GM19372 (cell line): ENCODE results near the gene ACOX2.

Source experiments
- ATAC-seq: cut with Tn5 transposase; IDR thresholded peaks from one replicate; pipeline ENCODE4 v1.9.1; 2021; ENCODE audit warnings: mild to moderate bottlenecking, low read depth, moderate library complexity; ENCODE audit not compliant: unreplicated experiment

ACOX2 gene

DNA sequence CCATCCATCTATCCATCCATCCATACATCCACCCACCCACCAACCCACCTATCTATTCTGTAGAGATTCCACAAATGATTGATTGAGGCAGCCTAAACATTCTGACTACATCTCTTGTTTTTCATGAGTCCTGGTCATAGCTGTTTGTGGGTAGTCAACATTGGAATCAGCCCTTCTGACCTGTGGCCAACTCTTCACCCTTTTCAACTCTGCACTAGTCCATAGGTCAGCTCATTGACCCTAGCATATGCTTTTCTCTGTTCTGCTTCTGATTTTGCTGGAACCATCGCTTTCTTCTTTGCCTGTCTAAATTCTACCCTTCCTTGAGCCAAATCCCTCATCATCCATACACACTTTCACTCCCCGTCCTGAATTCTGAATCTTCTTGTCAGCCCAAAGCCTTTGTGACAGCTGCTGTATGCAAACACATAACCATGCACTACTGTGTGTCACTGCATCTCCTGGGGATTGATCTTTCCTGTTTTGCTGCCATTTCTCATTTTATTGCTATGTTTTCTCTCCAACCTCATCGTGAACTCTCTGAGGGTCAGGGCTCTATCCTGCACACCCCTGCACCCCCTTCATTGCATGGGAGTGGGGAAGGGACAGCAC is 61.9 kb downstream of the ACOX2 start:
- no peak for ATAC-seq

DNA sequence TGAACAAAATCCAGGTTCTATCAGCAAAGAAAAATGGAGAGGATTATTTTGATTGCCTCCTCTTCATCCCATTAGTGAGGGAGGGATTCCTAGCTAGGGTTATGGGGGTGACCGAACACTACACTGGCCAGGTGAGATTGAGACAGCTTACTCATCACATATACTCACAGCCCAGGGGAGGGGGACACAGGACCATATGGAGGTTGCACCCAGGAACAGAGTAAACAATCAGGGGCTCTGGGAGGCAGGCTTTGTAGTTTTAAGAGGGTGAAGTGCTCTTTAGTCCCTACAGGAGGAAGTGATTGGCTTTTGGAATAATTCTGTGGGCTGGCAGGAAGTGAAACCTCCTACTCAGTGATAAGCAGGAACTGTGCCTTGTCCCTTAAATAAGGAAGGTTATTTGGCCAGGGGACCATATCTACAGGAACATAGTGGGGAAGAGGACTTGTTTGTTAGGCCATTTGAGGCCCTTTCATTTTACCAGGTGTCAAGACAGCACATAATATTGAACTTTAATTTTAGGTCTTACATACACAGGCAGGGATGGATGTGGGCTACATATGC is 62.6 kb downstream of the ACOX2 start:
- ATAC-seq = no peak

DNA sequence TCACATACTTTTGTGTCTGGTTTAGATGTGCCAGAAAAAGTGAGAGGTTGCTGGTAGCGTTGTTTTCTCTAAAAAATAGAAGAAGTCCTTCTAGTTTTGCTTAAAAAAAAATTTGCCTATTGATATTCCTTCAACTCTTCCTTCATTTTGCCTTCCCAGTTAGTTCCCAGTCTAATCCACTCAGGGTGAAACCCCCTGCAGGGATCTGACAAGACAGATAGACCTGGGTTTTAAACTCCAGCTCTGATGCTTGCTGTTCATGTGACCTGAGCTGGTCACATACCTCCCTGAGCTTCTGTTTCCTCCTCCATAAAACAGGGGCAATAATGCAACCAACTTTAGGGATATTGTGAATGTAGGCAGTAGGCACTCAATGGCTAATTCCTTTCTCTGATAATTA is 63.7 kb downstream of the ACOX2 start:
- no peak for ATAC-seq

DNA sequence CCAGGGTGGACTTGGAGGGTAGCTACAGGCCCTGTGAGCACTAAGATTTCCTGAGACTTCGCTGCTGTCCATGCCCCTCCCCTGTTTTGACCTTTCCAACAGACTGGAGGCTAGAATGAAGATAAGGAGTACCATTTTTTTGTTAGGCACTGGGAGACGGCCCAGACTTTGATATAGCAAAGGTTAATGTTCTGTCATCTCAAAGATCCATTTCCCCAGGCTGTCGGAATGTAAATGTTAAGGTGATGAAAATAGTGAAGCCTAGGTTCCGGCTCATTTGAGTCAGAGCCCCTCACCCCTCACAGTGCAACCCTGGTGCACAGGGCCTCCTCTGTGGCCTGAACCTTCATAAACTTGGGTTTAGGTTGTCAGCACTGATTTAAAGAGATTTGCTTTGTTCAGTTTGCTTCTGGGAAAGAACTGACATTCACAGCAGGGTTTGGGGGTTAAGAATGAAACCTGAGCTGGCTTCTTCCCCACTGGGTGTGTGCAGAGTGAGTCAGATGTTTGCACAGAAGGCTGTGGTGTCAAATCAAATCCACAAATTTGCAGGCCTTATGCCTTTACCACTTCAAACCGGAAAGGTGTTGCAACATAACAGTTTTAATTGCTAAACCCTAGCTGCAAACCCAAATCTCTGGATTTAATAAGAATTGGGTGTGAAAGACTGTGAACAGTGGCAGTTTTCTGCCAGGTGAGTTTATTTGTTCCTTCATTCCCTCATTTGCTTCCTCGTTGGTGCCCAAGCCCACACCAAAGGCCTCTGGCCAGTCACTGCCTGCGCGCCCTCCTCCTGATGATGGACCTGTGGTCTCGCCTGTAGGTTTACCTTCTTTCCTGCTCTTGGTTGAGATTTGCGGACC is 65.7 kb downstream of the ACOX2 start:
- ATAC-seq = no peak

DNA sequence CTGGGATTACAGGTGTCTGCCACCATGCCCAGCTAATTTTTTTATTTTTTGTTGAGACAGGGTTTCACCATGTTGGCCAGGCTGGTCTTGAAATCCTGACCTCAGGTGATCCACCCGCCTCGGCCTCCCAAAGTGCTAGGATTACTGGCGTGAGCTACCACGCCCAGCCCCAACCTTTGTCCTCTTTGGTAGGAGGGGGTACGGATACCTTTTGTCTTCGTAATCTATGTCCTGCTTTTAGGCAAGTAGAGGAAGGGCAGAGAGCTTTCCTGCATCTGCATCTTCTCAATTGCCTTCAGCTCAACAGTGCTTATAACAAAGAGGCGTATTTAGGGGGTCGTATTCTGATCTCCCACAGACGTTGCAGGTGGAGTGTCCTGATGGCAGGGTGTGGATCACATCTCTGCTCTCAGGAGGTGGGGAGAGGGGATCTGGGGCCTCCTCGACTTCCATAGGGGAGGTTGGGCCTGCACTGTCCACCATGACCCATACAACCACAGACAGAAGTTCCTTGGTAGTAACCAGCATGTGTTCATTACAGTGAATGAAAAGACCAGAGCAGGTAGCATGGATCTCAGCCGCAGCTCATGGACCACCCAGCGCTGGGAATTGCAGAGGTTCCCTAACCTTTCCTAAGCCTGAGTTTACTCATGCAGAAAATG is 66.5 kb downstream of the ACOX2 start:
- no peak for ATAC-seq

DNA sequence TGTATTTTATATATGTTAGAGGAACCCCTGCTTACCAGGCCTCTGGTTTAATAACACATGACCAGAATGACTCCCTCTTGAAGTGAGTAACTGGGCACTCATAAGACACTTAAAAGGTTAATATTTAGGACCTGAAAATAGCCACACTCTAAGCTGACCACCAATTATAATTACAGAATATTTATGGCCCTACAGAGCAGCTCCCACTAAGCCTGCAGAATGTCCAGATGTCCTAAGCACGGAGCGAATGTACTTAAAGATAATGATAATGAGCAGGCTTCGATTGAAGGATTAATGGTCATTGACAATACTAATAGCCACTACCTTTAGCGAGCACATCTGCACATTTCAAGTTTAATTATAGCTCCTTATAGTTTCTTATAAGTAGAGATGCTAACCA is 67.9 kb downstream of the ACOX2 start:
- ATAC-seq = no peak

DNA sequence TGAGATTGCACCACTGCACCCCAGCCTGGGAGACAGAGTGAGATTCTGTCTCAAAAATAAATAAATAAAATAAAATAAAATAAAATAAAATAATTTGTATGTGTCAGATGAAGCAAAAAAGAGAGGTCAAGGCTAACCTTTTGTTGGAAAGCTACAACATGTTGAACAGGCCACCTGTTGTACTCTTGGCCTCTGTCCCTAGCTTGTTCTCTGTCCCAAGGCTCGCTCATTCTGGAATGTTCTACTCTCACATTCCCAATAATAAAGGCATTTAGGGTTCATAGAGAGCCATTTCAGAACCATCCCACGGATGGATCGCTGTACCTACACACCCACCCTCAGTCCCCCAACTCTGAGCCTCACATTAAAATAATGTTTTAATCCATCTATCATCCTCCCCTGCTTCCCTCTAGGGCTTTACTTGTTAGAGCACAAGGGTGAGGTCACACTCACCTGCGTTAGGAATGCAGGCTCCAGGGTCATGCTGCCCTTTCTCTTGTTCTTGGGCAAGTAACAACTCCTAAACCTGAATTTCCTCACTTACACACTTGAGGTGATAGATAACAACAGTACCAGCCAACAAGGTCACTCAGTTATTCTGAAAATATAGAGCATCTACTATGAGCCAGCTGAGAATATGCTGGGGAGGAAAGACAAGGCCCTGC is 70.0 kb downstream of the ACOX2 start:
- ATAC-seq = no peak

DNA sequence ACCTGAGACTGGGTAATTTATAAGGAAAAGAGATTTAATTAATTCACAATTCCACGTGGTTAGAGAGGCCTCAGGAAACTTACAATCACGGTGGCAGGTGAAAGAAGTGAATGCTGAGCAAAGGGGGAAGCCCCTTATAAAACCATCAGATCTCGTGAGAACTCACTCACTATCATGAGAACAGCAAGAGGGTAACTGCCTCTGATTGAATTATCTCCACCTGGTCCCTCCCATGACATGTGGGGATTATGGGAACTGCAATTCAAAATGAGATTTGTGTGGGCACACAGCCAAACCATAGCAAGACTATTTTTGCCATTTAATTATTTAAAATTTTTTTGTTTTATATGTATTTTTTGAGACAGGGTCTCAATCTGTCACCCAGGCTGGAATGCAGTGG is 72.1 kb downstream of the ACOX2 start:
- no peak for ATAC-seq

DNA sequence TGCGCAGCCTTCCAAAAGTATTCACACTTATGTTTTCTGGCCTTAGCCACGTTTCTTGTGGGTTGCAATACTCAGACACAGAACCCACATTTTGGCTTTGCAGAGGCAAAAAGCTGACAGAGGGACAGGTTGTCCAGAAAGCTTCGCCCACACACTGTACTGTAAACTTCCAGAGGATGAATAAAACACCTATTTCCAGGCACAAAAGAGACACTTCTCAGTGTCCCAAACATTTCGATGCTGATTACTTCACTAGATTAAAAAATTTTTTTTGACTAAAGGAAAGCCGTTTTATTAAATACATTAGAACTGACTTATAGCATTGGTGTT is 73.1 kb downstream of the ACOX2 start:
- no peak for ATAC-seq

DNA sequence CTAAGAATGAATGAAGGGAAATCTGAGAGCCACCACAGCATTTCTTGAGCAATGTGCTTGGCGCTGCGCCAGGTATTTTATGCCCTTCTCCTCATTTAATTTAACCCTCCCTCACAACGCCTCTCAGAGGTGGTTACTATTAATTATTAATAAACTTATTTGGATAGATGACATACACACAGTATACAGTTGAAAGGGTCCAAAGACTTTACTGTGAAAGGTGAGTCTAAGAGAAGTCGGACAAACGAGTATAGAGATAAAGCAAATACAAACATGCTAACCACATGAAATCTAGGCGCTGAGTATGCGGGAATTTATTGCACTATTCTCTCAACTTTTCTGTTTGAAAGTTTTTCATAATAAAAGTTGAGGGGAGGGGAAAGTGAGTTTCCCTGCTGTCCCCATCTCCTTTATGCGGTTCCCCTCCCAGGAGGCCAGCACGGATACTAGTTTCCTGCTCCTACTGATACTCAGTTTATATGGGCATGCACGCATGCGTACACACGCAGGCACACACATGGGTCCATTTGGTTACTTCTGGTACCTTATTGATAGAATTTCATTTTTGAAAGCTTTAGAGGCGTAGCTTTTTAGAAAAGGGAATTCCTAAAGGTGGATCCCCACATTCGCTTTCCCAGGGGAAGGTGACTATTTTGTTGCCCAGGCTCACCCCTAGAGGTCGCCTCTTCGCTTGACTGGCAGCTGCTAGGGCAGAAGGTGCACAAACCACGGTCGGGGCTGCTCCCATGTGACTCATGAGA is 73.6 kb downstream of the ACOX2 start:
- ATAC-seq = peak; percentile 71

DNA sequence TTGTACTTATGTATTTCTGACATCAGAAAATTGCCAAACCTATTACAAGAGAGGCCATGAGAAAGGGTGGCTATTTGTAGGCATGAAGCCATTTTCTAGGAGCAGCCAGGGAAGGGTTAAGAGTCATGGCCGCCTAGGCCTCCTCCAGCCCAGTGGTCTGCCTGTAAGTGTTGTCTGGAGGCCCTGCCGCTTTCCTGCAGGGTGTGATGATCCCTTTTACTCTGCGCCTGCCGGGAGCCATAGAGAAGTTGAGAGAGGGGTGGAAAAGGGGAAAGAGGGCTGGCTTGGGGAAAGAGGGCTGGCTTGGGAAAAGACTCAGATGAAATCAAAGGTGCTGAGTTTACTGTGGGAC is 74.2 kb downstream of the ACOX2 start:
- no peak for ATAC-seq

DNA sequence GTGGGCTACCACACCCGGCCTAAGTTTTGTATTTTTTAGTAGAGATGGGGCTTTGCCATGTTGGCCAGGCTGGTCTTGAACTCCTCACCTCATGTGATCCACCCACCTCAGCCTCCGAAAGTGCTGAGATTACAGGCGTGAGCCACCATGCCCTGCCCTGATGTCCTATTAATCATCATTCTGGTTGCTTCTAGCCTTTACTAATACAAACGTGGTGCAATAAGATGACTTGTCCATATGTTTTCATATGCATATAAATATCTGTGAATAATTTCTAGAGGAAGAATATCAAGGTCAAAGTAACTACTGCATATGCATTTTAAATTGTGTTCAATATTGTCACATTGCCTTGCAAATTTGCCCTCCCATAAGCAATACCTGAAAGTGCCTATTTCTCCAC is 77.8 kb downstream of the ACOX2 start:
- no peak for ATAC-seq
